Measurements from ENCODE around the gene LSM10.

Gene LSM10

GRCh38 chr1:36372617-36373016 lies 25.1 kb downstream of the LSM10 start:
- Histone ChIP-seq H3K9ac (ENCODE audit: low read length) (peak overlapping the region; percentile 34; the same call in 1 of the 2 replicates), H3K79me2 (ENCODE audit: insufficient read depth, low read length) (peaks cover 46% of the 10 kb centered on the region), H3K27me3 (ENCODE audit: low read length) (no peaks in the 10 kb centered on the region), H3K27ac (ENCODE audit: low read depth, low read length) (peak overlapping the region; percentile 77), H3K4me2 (ENCODE audit: low read depth, low read length, poor library complexity, severe bottlenecking) (peak overlapping the region; percentile 48), H3F3A (ENCODE audit: insufficient read depth) (peaks cover 25% of the 10 kb centered on the region), H3K9me3 (ENCODE audit: insufficient read depth, low read length) (no peaks in the 10 kb centered on the region), H2AFZ (ENCODE audit: low read depth, low read length, severe bottlenecking) (no peak overlapping the region), H4K20me1 (ENCODE audit: low read depth, low read length) (no peaks in the 10 kb centered on the region), H3K9me2 (replicated peaks; ENCODE audit: insufficient read depth, low read length) (no peaks in the 10 kb centered on the region), H3K4me3 (ENCODE audit: insufficient read depth, low read length, poor library complexity, severe bottlenecking) (no peak overlapping the region), H3K36me3 (ENCODE audit: low read length) (no peaks in the 10 kb centered on the region)
- TF ChIP-seq CTCF (IDR thresholded peaks at IDR 0.05; ENCODE audit: insufficient read depth, low read length, poor library complexity, severe bottlenecking) (no peak), EZH2phosphoT487 (conservative IDR thresholded peaks at IDR 0.05; ENCODE audit: low read length) (no peak)

DNA sequence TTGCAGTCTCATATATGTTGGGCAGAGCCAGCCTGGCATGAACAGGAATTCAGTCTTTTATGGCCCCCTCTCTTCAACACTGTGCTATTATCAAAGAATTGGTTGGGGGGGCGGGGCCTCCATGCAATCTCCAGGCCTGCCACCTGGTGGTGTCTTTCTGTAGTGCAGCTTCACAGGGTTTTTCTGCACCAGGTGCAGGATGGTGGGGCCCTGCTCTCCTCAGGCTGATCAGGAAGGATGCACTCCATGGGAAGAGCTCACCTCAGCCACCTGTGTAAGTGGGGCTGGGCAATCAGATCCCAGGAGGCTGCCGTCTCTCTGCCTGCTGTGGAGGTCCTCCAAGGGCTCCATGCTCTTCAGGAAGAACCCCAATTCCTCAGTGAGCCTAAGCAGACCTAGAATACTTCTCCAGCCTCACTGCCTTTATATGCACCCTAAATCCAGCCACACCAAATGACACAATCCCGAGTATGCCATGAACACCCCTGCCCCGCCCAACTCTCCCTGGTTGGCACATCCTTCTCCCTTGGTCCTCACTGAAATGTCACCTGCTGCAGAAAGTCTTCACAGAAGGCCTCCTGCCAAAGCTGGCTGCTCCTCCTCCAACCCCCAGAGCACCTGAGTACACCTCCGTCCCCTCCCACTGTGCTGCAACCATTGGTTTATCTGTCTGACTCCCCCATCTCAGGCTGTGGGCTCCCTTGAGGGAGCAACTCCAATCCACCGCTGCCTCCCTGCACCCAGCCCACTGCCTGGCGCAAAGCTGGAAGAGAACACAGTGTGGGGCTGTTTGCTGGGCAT lies 28.4 kb downstream of the LSM10 start:
- no peak overlapping the region for H3K4me3 ChIP-seq (ENCODE audit: insufficient read depth, low read length, poor library complexity, severe bottlenecking)
- H2AFZ ChIP-seq (ENCODE audit: low read depth, low read length, severe bottlenecking) = no peak overlapping the region
- no peaks in the 10 kb centered on the region for H3K27me3 ChIP-seq (ENCODE audit: low read length)
- H3K9me3 ChIP-seq (ENCODE audit: insufficient read depth, low read length) = no peaks in the 10 kb centered on the region
- peaks cover 25% of the 10 kb centered on the region for H3F3A ChIP-seq (ENCODE audit: insufficient read depth)
- H3K4me2 ChIP-seq (ENCODE audit: low read depth, low read length, poor library complexity, severe bottlenecking) = no peak overlapping the region
- peak overlapping the region; percentile 77 for H3K27ac ChIP-seq (ENCODE audit: low read depth, low read length)
- no peaks in the 10 kb centered on the region for H3K36me3 ChIP-seq (ENCODE audit: low read length)
- H3K9ac ChIP-seq (ENCODE audit: low read length) = no peak overlapping the region
- no peaks in the 10 kb centered on the region for H3K9me2 ChIP-seq (replicated peaks; ENCODE audit: insufficient read depth, low read length)
- TF ChIP-seq EZH2phosphoT487 (conservative IDR thresholded peaks at IDR 0.05; ENCODE audit: low read length) = no peak
- TF ChIP-seq CTCF (IDR thresholded peaks at IDR 0.05; ENCODE audit: insufficient read depth, low read length, poor library complexity, severe bottlenecking) = peak; percentile 87
- no peaks in the 10 kb centered on the region for H4K20me1 ChIP-seq (ENCODE audit: low read depth, low read length)
- H3K79me2 ChIP-seq (ENCODE audit: insufficient read depth, low read length) = peaks cover 42% of the 10 kb centered on the region

- Histone ChIP-seq H3K9ac (ENCODE audit: low read length) (no peak overlapping the region), H2AFZ (ENCODE audit: low read depth, low read length, severe bottlenecking) (no peak overlapping the region), H3K36me3 (ENCODE audit: low read length) (no peaks in the 10 kb centered on the region), H3K9me3 (ENCODE audit: insufficient read depth, low read length) (no peaks in the 10 kb centered on the region), H3F3A (ENCODE audit: insufficient read depth) (peaks cover 23% of the 10 kb centered on the region), H3K4me3 (ENCODE audit: insufficient read depth, low read length, poor library complexity, severe bottlenecking) (no peak overlapping the region), H4K20me1 (ENCODE audit: low read depth, low read length) (no peaks in the 10 kb centered on the region), H3K27ac (ENCODE audit: low read depth, low read length) (no peak overlapping the region), H3K4me2 (ENCODE audit: low read depth, low read length, poor library complexity, severe bottlenecking) (no peak overlapping the region), H3K79me2 (ENCODE audit: insufficient read depth, low read length) (peaks cover 37% of the 10 kb centered on the region), H3K9me2 (replicated peaks; ENCODE audit: insufficient read depth, low read length) (no peaks in the 10 kb centered on the region), H3K27me3 (ENCODE audit: low read length) (no peaks in the 10 kb centered on the region)
- no peak for TF ChIP-seq CTCF (IDR thresholded peaks at IDR 0.05; ENCODE audit: insufficient read depth, low read length, poor library complexity, severe bottlenecking)
- TF ChIP-seq EZH2phosphoT487 (conservative IDR thresholded peaks at IDR 0.05; ENCODE audit: low read length) = no peak
Observed at GRCh38 chr1:36367798-36368197, 29.9 kb downstream of the LSM10 start.

Measured in SU-DHL-6 (cell line).